ENCODE data around the gene MYH14. TPM values are rescaled to one million over a fixed set of nuclear protein-coding genes. Genes with fewer than 3 reads are reported as not detected.

MYH14 gene
- total and polyA plus RNA-seq, 9 of the 15 experiments (the other 6 are each of a cell fraction or from before 2014, with no cell fraction given), result 0.04 to 0.86 (median 0.19) TPM; not detected in 2

GRCh38 chr19:50358483-50359327 is 155.3 kb downstream of the MYH14 start (continued):
- TF ChIP-seq ZNF592 (IDR thresholded peaks at IDR 0.05) (peak; percentile 87), HDAC1 (IDR thresholded peaks at IDR 0.05) (0 out of 4 replicates have a peak, but pooled peaks of 1 of the 2 experiments have one; percentile 48), KDM4B (IDR thresholded peaks at IDR 0.05; ENCODE audit: borderline replicate concordance in 2 of 2, low read depth in 1 of 2) (0 out of 4 replicates have a peak, but pooled peaks of 1 of the 2 experiments have one; percentile 21), CHAMP1 (IDR thresholded peaks at IDR 0.05) (no peak), ZBED1 (IDR thresholded peaks at IDR 0.05) (no peak), LCOR (CRISPR knock-in tag; IDR thresholded peaks at IDR 0.05) (peak; percentile 62; the same call in 1 of the 2 replicates), CBFA2T3 (IDR thresholded peaks at IDR 0.05) (no peak), ZNF408 (CRISPR knock-in tag; IDR thresholded peaks at IDR 0.05; ENCODE audit: low read depth) (no peak), POLR2AphosphoS5 (IDR thresholded peaks at IDR 0.05; ENCODE audit: control insufficient read depth, insufficient read depth, low read depth, low read length) (peak; percentile 81), NEUROD1 (IDR thresholded peaks at IDR 0.05; ENCODE audit: borderline replicate concordance, low read depth, low read length, partially characterized antibody) (no peak), BMI1 (IDR thresholded peaks at IDR 0.05; ENCODE audit: low read length) (no peak), SMARCC2 (IDR thresholded peaks at IDR 0.05; ENCODE audit: low read depth) (peak; percentile 66), HES1 (IDR thresholded peaks at IDR 0.05; ENCODE audit: low read depth) (no peak), HMG20A (CRISPR knock-in tag; conservative IDR thresholded peaks at IDR 0.05) (no peak), SUPT5H (IDR thresholded peaks at IDR 0.05) (peak; percentile 95), MCM3 (IDR thresholded peaks at IDR 0.05) (no peak), MTA2 (IDR thresholded peaks at IDR 0.05; ENCODE audit: low read depth) (no peak), BACH1 (tag; IDR thresholded peaks at IDR 0.05) (no peak), SAFB2 (IDR thresholded peaks at IDR 0.05; ENCODE audit: borderline replicate concordance, low read depth, low read length, severe bottlenecking) (no peak), U2AF1 (optimal IDR thresholded peaks at IDR 0.05; ENCODE audit: low read depth, low read length) (no peak), TARDBP (IDR thresholded peaks at IDR 0.05) (peak; percentile 99), ZNF76 (CRISPR knock-in tag; IDR thresholded peaks at IDR 0.05; ENCODE audit: borderline replicate concordance) (no peak; the same call in 1 of the 2 replicates), GABPB2 (CRISPR knock-in tag; conservative IDR thresholded peaks at IDR 0.05) (no peak)

All from K562 (cell line).